Neural cell (in vitro differentiated cells): Measurements from ENCODE around the gene FCAMR.

Source experiments
- EP300 ChIP-seq: fragments of 450-650 bp; conservative IDR thresholded peaks from 2 replicates; pipeline ENCODE4 v1.6.1; 2014; ENCODE audit warnings: antibody characterized with exemption, mild to moderate bottlenecking, moderate library complexity; ENCODE audit not compliant: poor library complexity, severe bottlenecking
- EZH2 ChIP-seq: fragments of 200-600, 300-800 bp; shearing (Covaris generic), sonication (generic); IDR thresholded peaks from 2 replicates; pipeline ENCODE4 v1.6.1; 2014; ENCODE audit warnings: antibody characterized with exemption, low read length, borderline replicate concordance, mild to moderate bottlenecking; ENCODE audit not compliant: insufficient read depth, poor library complexity, severe bottlenecking
- MXI1 ChIP-seq: fragments of 450-650 bp; conservative IDR thresholded peaks from 2 replicates; pipeline ENCODE4 v1.6.1; 2014; ENCODE audit warnings: antibody characterized with exemption, mild to moderate bottlenecking; ENCODE audit not compliant: poor library complexity, severe bottlenecking
- POLR2AphosphoS5 ChIP-seq: IDR thresholded peaks from 2 replicates; pipeline ENCODE4 v1.6.1; 2012
- RAD21 ChIP-seq: fragments of 450-650 bp; conservative IDR thresholded peaks from 2 replicates; pipeline ENCODE4 v1.6.1; 2014; ENCODE audit warnings: antibody characterized with exemption, mild to moderate bottlenecking, moderate library complexity
- TAF1 ChIP-seq: IDR thresholded peaks from 2 replicates; pipeline ENCODE4 v1.6.1; 2012; ENCODE audit warnings: low read depth
- TF ChIP-seq, protein P1 (sequence below): fragments of 450-650 bp; IDR thresholded peaks from 2 replicates; pipeline ENCODE4 v1.5.1; 2014; ENCODE audit warnings: antibody characterized with exemption, mild to moderate bottlenecking, moderate library complexity; ENCODE audit not compliant: poor library complexity, severe bottlenecking

DNA sequence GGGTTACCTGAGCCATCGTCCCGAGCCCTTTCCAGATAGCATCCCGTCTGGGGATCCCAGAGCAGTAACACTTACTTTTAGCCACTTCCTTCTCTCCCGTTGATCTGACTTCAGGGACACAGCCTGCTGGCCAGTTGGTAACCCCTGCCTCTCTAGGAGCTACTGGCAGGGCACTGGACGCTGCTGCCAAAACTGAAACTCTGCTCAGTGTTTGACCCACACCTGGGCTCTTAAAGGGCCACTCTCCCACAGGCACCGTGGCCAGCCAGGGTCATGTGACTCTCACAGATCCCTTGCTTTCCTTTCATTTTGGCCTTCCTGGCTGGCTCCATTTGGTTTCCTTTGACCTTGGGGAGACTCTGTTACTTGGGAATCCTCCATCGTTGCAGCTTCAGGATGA is 24.0 kb downstream of the FCAMR start, which contains the start of gene PIGR:
- TF ChIP-seq EP300 (no peak), RAD21 (no peak), EZH2 (no peak), TAF1 (no peak), POLR2AphosphoS5 (no peak), MXI1 (no peak)
- TF ChIP-seq, protein P1, sequence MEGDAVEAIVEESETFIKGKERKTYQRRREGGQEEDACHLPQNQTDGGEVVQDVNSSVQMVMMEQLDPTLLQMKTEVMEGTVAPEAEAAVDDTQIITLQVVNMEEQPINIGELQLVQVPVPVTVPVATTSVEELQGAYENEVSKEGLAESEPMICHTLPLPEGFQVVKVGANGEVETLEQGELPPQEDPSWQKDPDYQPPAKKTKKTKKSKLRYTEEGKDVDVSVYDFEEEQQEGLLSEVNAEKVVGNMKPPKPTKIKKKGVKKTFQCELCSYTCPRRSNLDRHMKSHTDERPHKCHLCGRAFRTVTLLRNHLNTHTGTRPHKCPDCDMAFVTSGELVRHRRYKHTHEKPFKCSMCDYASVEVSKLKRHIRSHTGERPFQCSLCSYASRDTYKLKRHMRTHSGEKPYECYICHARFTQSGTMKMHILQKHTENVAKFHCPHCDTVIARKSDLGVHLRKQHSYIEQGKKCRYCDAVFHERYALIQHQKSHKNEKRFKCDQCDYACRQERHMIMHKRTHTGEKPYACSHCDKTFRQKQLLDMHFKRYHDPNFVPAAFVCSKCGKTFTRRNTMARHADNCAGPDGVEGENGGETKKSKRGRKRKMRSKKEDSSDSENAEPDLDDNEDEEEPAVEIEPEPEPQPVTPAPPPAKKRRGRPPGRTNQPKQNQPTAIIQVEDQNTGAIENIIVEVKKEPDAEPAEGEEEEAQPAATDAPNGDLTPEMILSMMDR = no peak
